AG04449 (cell line): ENCODE results near the gene NUP210.
A peak's percentile ranks its signal among the peaks of the same experiment; 100 is the strongest.

ENCODE experiments used
- CTCF ChIA-PET: fragments of 350-600 bp; formaldehyde crosslinking; extraction: SDS; loops from one replicate; lab custom pipeline; 2021; ENCODE audit warnings: antibody characterized with exemption; lab: Yijun Ruan, JAX
- POLR2A ChIA-PET: fragments of 400-600, 350-600 bp; formaldehyde crosslinking; extraction: SDS; loops from one replicate; lab custom pipeline; 2020; ENCODE audit warnings: antibody characterized with exemption, inconsistent platforms; lab: Yijun Ruan, JAX
- DNase-seq: peaks from one replicate; pipeline ENCODE4 v3.0.0-alpha.2; 2010; ENCODE audit warnings: low read depth, low spot score
- H3K4me3 ChIP-seq: 2 replicates; pipeline ENCODE4 v1.5.1; 2011; ENCODE audit warnings: low read depth, mild to moderate bottlenecking, control low read depth, low read length
- CTCF ChIP-seq: IDR thresholded peaks from one replicate; pipeline ENCODE4 v1.5.1; 2011; ENCODE audit warnings: mild to moderate bottlenecking, moderate library complexity, low read length, control low read depth, inconsistent platforms; ENCODE audit not compliant: insufficient read depth; ENCODE audit errors: missing control alignments

Gene NUP210

GRCh38 chr3:13358643-13359042 is 61.5 kb downstream of the NUP210 start:
- ChIA-PET POLR2A (no interaction called here), CTCF (no interaction called here)
- H3K4me3 ChIP-seq = no peak overlapping the region
- no peak for DNase-seq
- no peak for TF ChIP-seq CTCF

- ChIA-PET POLR2A (no interaction called here), CTCF (no interaction called here)
- no peak overlapping the region for H3K4me3 ChIP-seq
- no peak for TF ChIP-seq CTCF
- DNase-seq = no peak
Observed at GRCh38 chr3:13358051-13358450, 62.1 kb downstream of the NUP210 start.

- ChIA-PET CTCF (no interaction called here), POLR2A (no interaction called here)
- no peak for TF ChIP-seq CTCF
- H3K4me3 ChIP-seq = no peak overlapping the region
- DNase-seq = no peak
Observed at GRCh38 chr3:13357074-13357473, 63.0 kb downstream of the NUP210 start.

GRCh38 chr3:13353936-13354542 is 66.1 kb downstream of the NUP210 start:
- ChIA-PET POLR2A (no interaction called here), CTCF (interaction anchor here (1.0 to 2.8 kb wide), 6 partner anchors 9 to 125 kb away, joined by 3 to 11 read pairs (median 4); no protein-coding TSS in a partner anchor)
- TF ChIP-seq CTCF = peak; percentile 36
- DNase-seq = no peak
- no peak overlapping the region for H3K4me3 ChIP-seq

GRCh38 chr3:13353506-13353905 is 66.6 kb downstream of the NUP210 start:
- ChIA-PET POLR2A (no interaction called here), CTCF (interaction anchor here (1.0 to 2.8 kb wide), 5 partner anchors 10 to 126 kb away, joined by 3 to 11 read pairs (median 4); no protein-coding TSS in a partner anchor)
- H3K4me3 ChIP-seq = no peak overlapping the region
- no peak for TF ChIP-seq CTCF
- no peak for DNase-seq

GRCh38 chr3:13352621-13353131 is 67.4 kb downstream of the NUP210 start:
- no peak for DNase-seq
- H3K4me3 ChIP-seq = no peak overlapping the region
- ChIA-PET CTCF (interaction anchor here (1.3 to 2.8 kb wide), 2 partner anchors 10 to 100 kb away, joined by 4 to 11 read pairs; no protein-coding TSS in a partner anchor), POLR2A (no interaction called here)
- TF ChIP-seq CTCF = no peak
